ENCODE results near the gene CASTOR1.
A peak's percentile ranks its signal among the peaks of the same experiment; 100 is the strongest.

CASTOR1 gene

DNA sequence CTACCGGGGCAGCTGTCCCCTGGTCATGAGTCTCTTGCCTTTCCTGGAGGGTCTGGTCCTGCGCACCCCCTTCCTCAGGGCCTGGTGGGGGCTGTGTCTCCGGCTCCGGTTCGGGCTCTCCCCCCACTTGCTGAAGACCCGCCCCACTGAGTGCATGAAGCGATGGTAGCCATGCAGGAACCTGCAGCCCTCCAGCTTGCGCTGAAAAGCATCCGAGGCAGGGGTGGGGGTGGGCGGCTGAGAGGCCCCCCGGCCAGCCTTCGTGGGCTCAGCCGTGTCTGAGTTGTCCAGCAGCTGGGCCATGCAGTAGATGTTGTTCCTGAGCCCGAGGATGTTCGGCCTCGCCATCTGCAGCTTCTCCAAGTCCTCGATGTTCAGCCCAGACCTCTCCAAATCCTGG, 25.4 kb downstream of the CASTOR1 start:
- Histone ChIP-seq H3K4me3 (ENCODE audit: insufficient read depth, low read length, poor library complexity, severe bottlenecking) (no peak overlapping the region), H3K36me3 (ENCODE audit: low read length) (no peaks in the 10 kb centered on the region), H3F3A (ENCODE audit: insufficient read depth) (no peaks in the 10 kb centered on the region), H3K27me3 (ENCODE audit: low read length) (no peaks in the 10 kb centered on the region), H4K20me1 (ENCODE audit: low read depth, low read length) (no peaks in the 10 kb centered on the region), H3K79me2 (ENCODE audit: insufficient read depth, low read length) (no peaks in the 10 kb centered on the region), H3K4me2 (ENCODE audit: low read depth, low read length, poor library complexity, severe bottlenecking) (no peak overlapping the region), H3K9me2 (replicated peaks; ENCODE audit: insufficient read depth, low read length) (no peaks in the 10 kb centered on the region), H3K9ac (ENCODE audit: low read length) (no peak overlapping the region), H3K27ac (ENCODE audit: low read depth, low read length) (no peak overlapping the region), H2AFZ (ENCODE audit: low read depth, low read length, severe bottlenecking) (no peak overlapping the region), H3K9me3 (ENCODE audit: insufficient read depth, low read length) (no peaks in the 10 kb centered on the region)
- no peak for TF ChIP-seq EZH2phosphoT487 (conservative IDR thresholded peaks at IDR 0.05; ENCODE audit: low read length)
- TF ChIP-seq, protein P1, sequence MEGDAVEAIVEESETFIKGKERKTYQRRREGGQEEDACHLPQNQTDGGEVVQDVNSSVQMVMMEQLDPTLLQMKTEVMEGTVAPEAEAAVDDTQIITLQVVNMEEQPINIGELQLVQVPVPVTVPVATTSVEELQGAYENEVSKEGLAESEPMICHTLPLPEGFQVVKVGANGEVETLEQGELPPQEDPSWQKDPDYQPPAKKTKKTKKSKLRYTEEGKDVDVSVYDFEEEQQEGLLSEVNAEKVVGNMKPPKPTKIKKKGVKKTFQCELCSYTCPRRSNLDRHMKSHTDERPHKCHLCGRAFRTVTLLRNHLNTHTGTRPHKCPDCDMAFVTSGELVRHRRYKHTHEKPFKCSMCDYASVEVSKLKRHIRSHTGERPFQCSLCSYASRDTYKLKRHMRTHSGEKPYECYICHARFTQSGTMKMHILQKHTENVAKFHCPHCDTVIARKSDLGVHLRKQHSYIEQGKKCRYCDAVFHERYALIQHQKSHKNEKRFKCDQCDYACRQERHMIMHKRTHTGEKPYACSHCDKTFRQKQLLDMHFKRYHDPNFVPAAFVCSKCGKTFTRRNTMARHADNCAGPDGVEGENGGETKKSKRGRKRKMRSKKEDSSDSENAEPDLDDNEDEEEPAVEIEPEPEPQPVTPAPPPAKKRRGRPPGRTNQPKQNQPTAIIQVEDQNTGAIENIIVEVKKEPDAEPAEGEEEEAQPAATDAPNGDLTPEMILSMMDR (IDR thresholded peaks at IDR 0.05; ENCODE audit: insufficient read depth, low read length, poor library complexity, severe bottlenecking): no peak

DNA sequence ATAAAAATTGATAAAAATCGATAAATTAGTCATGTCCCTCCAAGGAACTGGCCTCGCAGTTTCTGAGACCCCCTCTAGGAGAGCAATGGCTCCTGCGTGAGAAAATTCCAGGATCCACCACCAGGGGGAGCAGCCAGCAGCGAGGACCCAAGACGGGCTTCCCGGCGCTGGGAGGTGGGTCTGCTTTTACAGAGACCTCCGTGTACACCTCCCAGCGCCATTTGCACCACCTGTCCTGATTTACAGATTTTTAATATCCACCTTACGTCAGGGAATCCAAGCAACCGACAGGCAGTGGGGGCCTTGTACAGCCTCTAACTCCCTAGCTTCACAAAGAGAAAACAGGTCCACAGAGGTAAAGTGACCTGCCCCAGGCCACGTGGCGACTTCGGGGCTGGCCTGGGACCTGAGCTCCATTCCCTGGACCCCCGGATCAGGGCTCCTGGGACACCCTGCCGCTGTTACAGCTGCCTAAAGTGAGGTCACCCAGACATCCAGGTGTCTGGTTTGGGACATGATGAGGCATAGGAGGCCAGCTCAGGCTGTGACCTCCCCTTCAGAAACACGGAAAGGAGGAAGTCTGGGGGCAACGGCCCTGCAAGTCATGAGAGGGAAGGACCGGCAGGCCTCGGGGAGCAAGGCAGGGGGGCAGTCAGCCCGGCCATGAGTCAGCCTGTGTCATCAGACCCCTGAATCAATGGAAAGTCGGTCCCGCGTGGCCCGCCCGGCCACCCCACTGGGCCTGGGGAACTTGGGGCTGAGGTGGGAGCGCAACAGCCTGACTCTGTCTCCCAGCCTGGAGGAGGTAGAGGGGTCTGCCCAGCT, 26.2 kb downstream of the CASTOR1 start:
- H4K20me1 ChIP-seq (ENCODE audit: low read depth, low read length): no peaks in the 10 kb centered on the region
- no peaks in the 10 kb centered on the region for H3K36me3 ChIP-seq (ENCODE audit: low read length)
- H3K27ac ChIP-seq (ENCODE audit: low read depth, low read length): no peak overlapping the region
- H3K4me3 ChIP-seq (ENCODE audit: insufficient read depth, low read length, poor library complexity, severe bottlenecking): no peak overlapping the region
- H3F3A ChIP-seq (ENCODE audit: insufficient read depth): no peaks in the 10 kb centered on the region
- H3K4me2 ChIP-seq (ENCODE audit: low read depth, low read length, poor library complexity, severe bottlenecking): no peak overlapping the region
- H3K9ac ChIP-seq (ENCODE audit: low read length): no peak overlapping the region
- no peaks in the 10 kb centered on the region for H3K27me3 ChIP-seq (ENCODE audit: low read length)
- peak overlapping the region; percentile 21 for H2AFZ ChIP-seq (ENCODE audit: low read depth, low read length, severe bottlenecking)
- H3K9me3 ChIP-seq (ENCODE audit: insufficient read depth, low read length): no peaks in the 10 kb centered on the region
- H3K79me2 ChIP-seq (ENCODE audit: insufficient read depth, low read length): no peaks in the 10 kb centered on the region
- no peak for TF ChIP-seq EZH2phosphoT487 (conservative IDR thresholded peaks at IDR 0.05; ENCODE audit: low read length)
- TF ChIP-seq, protein P1 (IDR thresholded peaks at IDR 0.05; ENCODE audit: insufficient read depth, low read length, poor library complexity, severe bottlenecking): peak; percentile 77
- no peaks in the 10 kb centered on the region for H3K9me2 ChIP-seq (replicated peaks; ENCODE audit: insufficient read depth, low read length)

DNA sequence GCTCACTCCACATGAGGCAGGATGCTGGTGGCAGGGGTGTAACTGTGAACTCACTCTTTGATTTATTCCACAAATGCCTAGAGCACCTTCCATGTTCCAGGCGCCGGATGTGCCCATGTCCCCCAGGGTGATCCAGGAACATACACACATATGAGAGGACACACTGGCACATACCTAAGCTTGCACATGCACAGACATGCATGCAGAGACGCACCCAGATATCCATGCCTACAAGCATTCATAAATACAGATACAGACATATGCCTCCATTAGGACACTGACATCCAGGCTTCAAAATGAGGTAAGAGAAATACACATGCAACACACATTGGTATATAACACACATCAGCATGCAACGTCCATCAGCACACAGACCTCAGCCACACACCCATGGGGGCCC, 27.2 kb downstream of the CASTOR1 start:
- Histone ChIP-seq H3K36me3 (ENCODE audit: low read length) (no peaks in the 10 kb centered on the region), H3K9ac (ENCODE audit: low read length) (no peak overlapping the region), H3K4me3 (ENCODE audit: insufficient read depth, low read length, poor library complexity, severe bottlenecking) (no peak overlapping the region), H3K27ac (ENCODE audit: low read depth, low read length) (no peak overlapping the region), H3F3A (ENCODE audit: insufficient read depth) (no peaks in the 10 kb centered on the region), H3K9me2 (replicated peaks; ENCODE audit: insufficient read depth, low read length) (no peaks in the 10 kb centered on the region), H3K79me2 (ENCODE audit: insufficient read depth, low read length) (no peaks in the 10 kb centered on the region), H2AFZ (ENCODE audit: low read depth, low read length, severe bottlenecking) (no peak overlapping the region), H3K9me3 (ENCODE audit: insufficient read depth, low read length) (no peaks in the 10 kb centered on the region), H3K27me3 (ENCODE audit: low read length) (no peaks in the 10 kb centered on the region), H4K20me1 (ENCODE audit: low read depth, low read length) (no peaks in the 10 kb centered on the region), H3K4me2 (ENCODE audit: low read depth, low read length, poor library complexity, severe bottlenecking) (no peak overlapping the region)
- no peak for TF ChIP-seq EZH2phosphoT487 (conservative IDR thresholded peaks at IDR 0.05; ENCODE audit: low read length)
- TF ChIP-seq, protein P1 (IDR thresholded peaks at IDR 0.05; ENCODE audit: insufficient read depth, low read length, poor library complexity, severe bottlenecking): no peak

All from SU-DHL-6 (cell line).